Caco-2 (cell line): ENCODE data around the gene TWNK. TPM values are rescaled to one million over a fixed set of nuclear protein-coding genes. Genes with fewer than 3 reads are reported as not detected.

Experiments
- BruUV-seq: library from RNA; stranded (reverse); fragments of 400-500 nt; replicated peaks from 2 replicates; lab custom pipeline; 2021; lab: Mats Ljungman, UMichigan
- CTCF ChIA-PET: fragments of 300-600 bp; sonication (Branson Sonifier 250); formaldehyde crosslinking; loops from one replicate; lab custom pipeline; 2022; ENCODE audit warnings: antibody characterized with exemption; lab: Charles Lee
- POLR2A ChIA-PET: fragments of 300-600 bp; sonication (Branson Sonifier 250); formaldehyde crosslinking; loops from one replicate; lab custom pipeline; 2022; ENCODE audit warnings: antibody characterized with exemption; lab: Charles Lee
- DNase-seq, 2 experiments: peaks; one replicate each; pipeline versions ENCODE4 v3.0.0 to v3.0.0-alpha.2; 2020 to 2022
- H3K27me3 ChIP-seq: replicated peaks from 2 replicates; pipeline ENCODE4 v1.6.0; 2011; ENCODE audit warnings: low read length; ENCODE audit not compliant: control insufficient read depth, insufficient read depth
- H3K36me3 ChIP-seq: 2 replicates; pipeline ENCODE4 v1.5.1; 2011; ENCODE audit warnings: low read length; ENCODE audit not compliant: control insufficient read depth, insufficient read depth
- H3K4me1 ChIP-seq: fragments of 250-450 bp; sonication (Bioruptor Pico); 2 replicates; pipeline ENCODE4 v1.5.1; 2020; ENCODE audit warnings: mild to moderate bottlenecking
- H3K4me3 ChIP-seq: 2 replicates; pipeline ENCODE4 v1.5.1; 2011; ENCODE audit warnings: low read depth, mild to moderate bottlenecking, control low read depth, low read length
- H3K9me3 ChIP-seq: fragments of 250-450 bp; sonication (Bioruptor Pico); 2 replicates; pipeline ENCODE4 v1.5.1; 2020; ENCODE audit warnings: mild to moderate bottlenecking, moderate library complexity
- H3K27ac Mint-ChIP-seq: one replicate; pipeline ENCODE4 v1.8.0; 2022; ENCODE audit warnings: mixed read lengths; ENCODE audit not compliant: unreplicated experiment
- H3K27me3 Mint-ChIP-seq: one replicate; pipeline ENCODE4 v1.8.0; 2022; ENCODE audit warnings: mixed read lengths; ENCODE audit not compliant: insufficient read depth, unreplicated experiment
- H3K36me3 Mint-ChIP-seq: one replicate; pipeline ENCODE4 v1.8.0; 2022; ENCODE audit warnings: mild to moderate bottlenecking, mixed read lengths; ENCODE audit not compliant: insufficient read depth, unreplicated experiment
- H3K4me1 Mint-ChIP-seq: one replicate; pipeline ENCODE4 v1.8.0; 2022; ENCODE audit warnings: low read depth, mixed read lengths; ENCODE audit not compliant: unreplicated experiment
- H3K4me3 Mint-ChIP-seq: one replicate; pipeline ENCODE4 v1.8.0; 2022; ENCODE audit warnings: mild to moderate bottlenecking, moderate library complexity, mixed read lengths; ENCODE audit not compliant: unreplicated experiment
- H3K9me3 Mint-ChIP-seq: one replicate; pipeline ENCODE4 v1.8.0; 2022; ENCODE audit warnings: mixed read lengths; ENCODE audit not compliant: unreplicated experiment
- CTCF ChIP-seq, 2 experiments: fragments of 200-600 bp in 1 of 2; IDR thresholded peaks; 1 replicate in 1 of 2; 2 replicates in 1 of 2; pipeline versions ENCODE4 v1.5.1 to v1.8.0; 2011 to 2022; ENCODE audit warnings: antibody characterized with exemption in 1 of 2, control low read depth in 1 of 2, inconsistent platforms in 1 of 2, low read depth in 1 of 2, low read length in 1 of 2, mild to moderate bottlenecking in 1 of 2, moderate library complexity in 1 of 2; ENCODE audit not compliant: insufficient read depth in 1 of 2, severe bottlenecking in 1 of 2, unreplicated experiment in 1 of 2
- intact Hi-C: fragments of 100-400 bp; cut with micrococcal nuclease; formaldehyde crosslinking; loops from one replicate; pipeline ENCODE4 v1.10.0; 2022; ENCODE audit not compliant: unreplicated experiment
- total RNA-seq: library from RNA; stranded (reverse); gene quantifications from 2 replicates; pipeline ENCODE4 v1.2.3, GENCODE V29; 2022

Gene TWNK
- total RNA-seq, 1 experiment from 2014 or later = 29.8 TPM

DNA sequence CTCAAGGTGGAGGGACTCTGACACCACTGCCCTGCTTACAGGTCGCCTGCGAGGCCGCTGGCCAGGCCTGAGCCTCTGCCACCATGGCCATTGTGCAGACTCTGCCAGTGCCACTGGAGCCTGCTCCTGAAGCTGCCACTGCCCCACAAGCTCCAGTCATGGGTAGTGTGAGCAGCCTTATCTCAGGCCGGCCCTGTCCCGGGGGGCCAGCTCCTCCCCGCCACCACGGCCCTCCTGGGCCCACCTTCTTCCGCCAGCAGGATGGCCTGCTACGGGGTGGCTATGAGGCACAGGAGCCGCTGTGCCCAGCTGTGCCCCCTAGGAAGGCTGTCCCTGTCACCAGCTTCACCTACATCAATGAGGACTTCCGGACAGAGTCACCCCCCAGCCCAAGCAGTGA lies 15.1 kb downstream of the TWNK start:
- CTCF ChIA-PET = interaction anchor here (0.6 to 1.3 kb wide), 2 partner anchors 9 to 55 kb away, joined by 3 to 10 read pairs; no protein-coding TSS in a partner anchor
- BruUV-seq = no TSS peak

GRCh38 chr10:101003639-101004206 lies 16.4 kb downstream of the TWNK start:
- CTCF ChIA-PET = interaction anchor here (1.1 to 1.3 kb wide), 2 partner anchors 8 to 11 kb away, joined by 3 to 10 read pairs; no protein-coding TSS in a partner anchor
- POLR2A ChIA-PET = no interaction called here

More for the DNA sequence above, 15.1 kb downstream of the TWNK start:
- Histone ChIP-seq H3K9me3 (no peaks in the 10 kb centered on the region), H3K4me1 (peaks cover 14% of the 10 kb centered on the region), H3K36me3 (peaks cover 2% of the 10 kb centered on the region), H3K4me3 (no peak overlapping the region), H3K27me3 (no peaks in the 10 kb centered on the region)
- Mint-ChIP-seq H3K9me3 (no peaks in the 10 kb centered on the region), H3K4me1 (peaks cover 14% of the 10 kb centered on the region), H3K4me3 (no peak overlapping the region), H3K27ac (no peak overlapping the region), H3K27me3 (no peaks in the 10 kb centered on the region), H3K36me3 (peaks cover 28% of the 10 kb centered on the region)
- DNase-seq = no peak
- POLR2A ChIA-PET = no interaction called here
- no peak for TF ChIP-seq CTCF (IDR thresholded peaks at IDR 0.05; ENCODE audit: insufficient read depth in 1 of 2, low read depth in 1 of 2, low read length in 1 of 2, severe bottlenecking in 1 of 2, unreplicated experiment in 1 of 2)
- intact Hi-C loops = no loop called here

DNA sequence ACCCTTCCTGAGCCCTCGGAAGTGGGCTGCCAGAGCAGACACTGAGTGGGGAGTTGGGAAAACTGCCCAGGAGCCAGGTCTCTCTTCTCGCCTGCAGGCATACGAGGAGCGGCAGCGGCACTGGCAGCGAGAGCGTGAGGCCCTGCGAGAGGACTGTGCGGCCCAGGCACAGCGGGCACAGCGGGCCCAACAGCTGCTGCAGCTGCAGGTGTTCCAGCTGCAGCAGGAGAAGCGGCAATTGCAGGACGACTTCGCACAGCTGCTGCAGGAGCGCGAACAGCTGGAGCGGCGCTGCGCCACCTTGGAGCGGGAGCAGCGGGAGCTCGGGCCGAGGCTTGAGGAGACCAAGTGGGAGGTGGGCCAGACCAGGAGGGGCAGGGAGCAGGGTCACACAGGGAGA lies 18.0 kb downstream of the TWNK start:
- intact Hi-C loops = no loop called here
- Mint-ChIP-seq H3K4me3 (no peak overlapping the region), H3K9me3 (no peaks in the 10 kb centered on the region), H3K27ac (no peak overlapping the region), H3K36me3 (peaks cover 18% of the 10 kb centered on the region), H3K27me3 (no peaks in the 10 kb centered on the region), H3K4me1 (peaks cover 8% of the 10 kb centered on the region)
- ChIA-PET CTCF (no interaction called here), POLR2A (no interaction called here)
- H3K4me1 ChIP-seq = peaks cover 6% of the 10 kb centered on the region; the same call in 1 of the 2 replicates
- H3K9me3 ChIP-seq = no peaks in the 10 kb centered on the region
- no peak for TF ChIP-seq CTCF (IDR thresholded peaks at IDR 0.05; ENCODE audit: insufficient read depth in 1 of 2, low read depth in 1 of 2, low read length in 1 of 2, severe bottlenecking in 1 of 2, unreplicated experiment in 1 of 2)
- H3K4me3 ChIP-seq = no peak overlapping the region
- DNase-seq = no peak
- peaks cover 2% of the 10 kb centered on the region for H3K36me3 ChIP-seq
- no TSS peak for BruUV-seq
- H3K27me3 ChIP-seq = no peaks in the 10 kb centered on the region

More at GRCh38 chr10:101003639-101004206, 16.4 kb downstream of the TWNK start:
- H3K36me3 ChIP-seq = peaks cover 2% of the 10 kb centered on the region
- H3K27me3 ChIP-seq = no peaks in the 10 kb centered on the region
- peaks cover 9% of the 10 kb centered on the region for H3K4me1 Mint-ChIP-seq
- no peaks in the 10 kb centered on the region for H3K27me3 Mint-ChIP-seq
- peaks cover 24% of the 10 kb centered on the region for H3K36me3 Mint-ChIP-seq
- no peaks in the 10 kb centered on the region for H3K9me3 ChIP-seq
- no TSS peak for BruUV-seq
- no peak for DNase-seq
- no peak overlapping the region for H3K4me3 ChIP-seq
- intact Hi-C loops = no loop called here
- H3K4me3 Mint-ChIP-seq = no peak overlapping the region
- no peaks in the 10 kb centered on the region for H3K9me3 Mint-ChIP-seq
- peaks cover 8% of the 10 kb centered on the region for H3K4me1 ChIP-seq
- no peak for TF ChIP-seq CTCF (IDR thresholded peaks at IDR 0.05; ENCODE audit: insufficient read depth in 1 of 2, low read depth in 1 of 2, low read length in 1 of 2, severe bottlenecking in 1 of 2, unreplicated experiment in 1 of 2)
- H3K27ac Mint-ChIP-seq = no peak overlapping the region
